GM12878 (cell line): Measurements from ENCODE around the gene SLC12A4. TPM values are rescaled to one million over a fixed set of nuclear protein-coding genes. Genes with fewer than 3 reads are reported as not detected.
A peak's percentile ranks its signal among the peaks of the same experiment; 100 is the strongest.

Experiments used
- ATAC-seq: fragments of 200-7000 bp; cut with Tn5 transposase; 3 replicates; pipeline ENCODE4 v1.9.1; 2020; ENCODE audit warnings: mild to moderate bottlenecking, moderate library complexity
- BruUV-seq: library from RNA; stranded (reverse); fragments of 400-500 nt; replicated peaks from 2 replicates; lab custom pipeline; 2021; lab: Mats Ljungman, UMichigan
- CTCF ChIA-PET: fragments of 300-600 bp; sonication (Branson Sonifier 250); formaldehyde crosslinking; extraction: SDS; loops from one replicate; lab custom pipeline; 2021; ENCODE audit warnings: inconsistent platforms; lab: Yijun Ruan, JAX
- POLR2A ChIA-PET: fragments of 350-600 bp; formaldehyde crosslinking; extraction: SDS; loops from one replicate; lab custom pipeline; 2021; ENCODE audit warnings: inconsistent platforms; lab: Charles Lee
- RAD21 ChIA-PET: fragments of 300-600 bp; sonication (Branson Sonifier 250); formaldehyde crosslinking; loops from one replicate; lab custom pipeline; 2023; ENCODE audit warnings: antibody characterized with exemption; ENCODE audit not compliant: unreplicated experiment; lab: Charles Lee
- SMC1A ChIA-PET: fragments of 300-600 bp; sonication (Branson Sonifier 250); formaldehyde crosslinking; loops from one replicate; lab custom pipeline; 2023; ENCODE audit not compliant: unreplicated experiment, uncharacterized antibody; lab: Charles Lee
- DNase-seq: peaks from one replicate; pipeline ENCODE4 v3.0.0-alpha.2; 2011; ENCODE audit warnings: low read depth, low spot score
- FAIRE-seq: peaks from 3 replicates; lab custom pipeline; 2011; peaks lifted over from hg19 to GRCh38; lab: Jason Lieb, UNC
- H2AFZ ChIP-seq: 2 replicates; pipeline ENCODE4 v1.6.0; 2011; ENCODE audit warnings: low read depth, low read length, control low read depth; ENCODE audit not compliant: control insufficient read depth
- H3K27ac ChIP-seq: 2 replicates; pipeline ENCODE4 v1.5.1; 2011; ENCODE audit warnings: control low read depth; ENCODE audit not compliant: control insufficient read depth, insufficient read depth
- H3K27me3 ChIP-seq, 2 experiments: replicated peaks in 1 of 2; 2 replicates each; pipeline versions ENCODE4 v1.6.0 to v1.6.1; 2011; ENCODE audit warnings: low read length in 1 of 2; ENCODE audit not compliant: control insufficient read depth in 2 of 2, insufficient read depth in 2 of 2
- H3K36me3 ChIP-seq, 2 experiments: 2 replicates each; pipeline ENCODE4 v1.5.1; 2011; ENCODE audit warnings: low read length in 1 of 2; ENCODE audit not compliant: control insufficient read depth in 2 of 2, insufficient read depth in 2 of 2
- H3K4me1 ChIP-seq: 2 replicates; pipeline ENCODE4 v1.6.1; 2011; ENCODE audit warnings: mild to moderate bottlenecking, low read length, moderate library complexity, mixed read lengths; ENCODE audit not compliant: control insufficient read depth, insufficient read depth
- H3K4me2 ChIP-seq: 2 replicates; pipeline ENCODE4 v1.6.0; 2011; ENCODE audit warnings: control low read depth; ENCODE audit not compliant: control insufficient read depth, insufficient read depth
- H3K4me3 ChIP-seq: fragments of 200-600 bp; sonication (generic); 2 replicates; pipeline ENCODE4 v1.5.1; 2016
- H3K79me2 ChIP-seq: 2 replicates; pipeline ENCODE4 v1.6.0; 2011; ENCODE audit warnings: low read length; ENCODE audit not compliant: control insufficient read depth, insufficient read depth
- H3K9ac ChIP-seq: 2 replicates; pipeline ENCODE4 v1.8.0; 2011; ENCODE audit warnings: low read length, control low read depth, mixed read lengths; ENCODE audit not compliant: control insufficient read depth, insufficient read depth
- H3K9me3 ChIP-seq: replicated peaks from 3 replicates; pipeline ENCODE4 v1.5.1; 2011; ENCODE audit warnings: mild to moderate bottlenecking, low read length; ENCODE audit not compliant: control insufficient read depth, insufficient read depth
- H4K20me1 ChIP-seq: 2 replicates; pipeline ENCODE4 v1.6.0; 2011; ENCODE audit not compliant: control insufficient read depth, insufficient read depth
- BMI1 ChIP-seq: fragments of 450-650 bp; IDR thresholded peaks from 2 replicates; pipeline ENCODE4 v1.6.1; 2016; ENCODE audit warnings: mild to moderate bottlenecking, moderate library complexity, borderline replicate concordance
- CTCF ChIP-seq, 3 experiments: IDR thresholded peaks in 2 of 3; conservative IDR thresholded peaks in 1 of 3; 2 replicates each; pipeline ENCODE4 v1.5.1; 2011; ENCODE audit warnings: low read depth in 3 of 3, low read length in 3 of 3, mild to moderate bottlenecking in 3 of 3, control low read depth in 2 of 3, moderate library complexity in 2 of 3, inconsistent platforms in 1 of 3, mixed read lengths in 1 of 3; ENCODE audit not compliant: control insufficient read depth in 2 of 3, insufficient read depth in 1 of 3; ENCODE audit errors: extremely low read depth in 1 of 3
- EZH2 ChIP-seq: IDR thresholded peaks from 2 replicates; pipeline ENCODE4 v1.6.1; 2012; ENCODE audit warnings: low read depth, mild to moderate bottlenecking, control low read depth, inconsistent platforms, low read length, borderline replicate concordance; ENCODE audit not compliant: control insufficient read depth
- NRF1 ChIP-seq: conservative IDR thresholded peaks from 2 replicates; pipeline ENCODE4 v1.6.1; 2011; ENCODE audit warnings: mild to moderate bottlenecking, low read depth, low read length, improper control_type of control experiment
- PML ChIP-seq: IDR thresholded peaks from 2 replicates; pipeline ENCODE4 v1.6.1; 2012; ENCODE audit warnings: low read length, inconsistent platforms
- RAD21 ChIP-seq: IDR thresholded peaks from 2 replicates; pipeline ENCODE4 v1.6.1; 2011; ENCODE audit warnings: mild to moderate bottlenecking, low read depth, low read length, moderate library complexity; ENCODE audit not compliant: insufficient read depth
- SUZ12 ChIP-seq: fragments of 200-600 bp; sonication (generic); IDR thresholded peaks from one replicate; pipeline ENCODE4 v1.6.1; 2018; ENCODE audit warnings: antibody characterized with exemption, mild to moderate bottlenecking; ENCODE audit not compliant: unreplicated experiment
- whole genome bisulfite sequencing: methylation state at CpG from one replicate; pipeline ENCODE4 v1.1.6; 2016; ENCODE audit warnings: low lambda C conversion rate; ENCODE audit not compliant: insufficient replicate concordance, insufficient coverage; ENCODE audit errors: missing lambda C conversion rate; 5-methylcytosine and 5-hydroxymethylcytosine counted together
- in situ Hi-C: fragments of 300-500 bp; cut with MboI; formaldehyde crosslinking; loops from 9 replicates; pipeline ENCODE4 v1.14.3; 2018; ENCODE audit warnings: mixed read lengths
- intact Hi-C: fragments of 100-400 bp; cut with micrococcal nuclease; formaldehyde crosslinking; loops from one replicate; pipeline ENCODE4 v1.14.2; 2022; ENCODE audit not compliant: unreplicated experiment
- polyA plus RNA-seq, 11 experiments: library from polyadenylated mRNA; depleted of rRNA in 4 of 11; unstranded in 6 of 11; stranded (reverse) in 5 of 11; fragments of >200 nt; fragmentation: Nextera tagmentation in 4 of 11; fragmentation: Illumina TruSeq in 1 of 11; extraction: Ambion mirVana in 4 of 11; extraction: Trizol in 1 of 11; gene quantifications; 1 replicate in 1 of 11; 2 replicates in 10 of 11; pipeline versions ENCODE4 v1.2.1 to v1.2.3, GENCODE V29; 2011 to 2016; ENCODE audit warnings: inconsistent platforms in 2 of 11, missing spikeins in 2 of 11, low read depth in 1 of 11
- total RNA-seq, 4 experiments: library from RNA; depleted of rRNA in 3 of 4; stranded (reverse); fragments of >200 nt in 3 of 4; fragmentation: Illumina TruSeq in 1 of 4; extraction: Trizol in 1 of 4; gene quantifications; 2 replicates each; pipeline versions ENCODE4 v1.2.1 to v1.2.3, GENCODE V29; 2013 to 2021

Gene SLC12A4
- total and polyA plus RNA-seq, 10 of the 15 experiments (the other 5 are each of a cell fraction or from before 2014, with no cell fraction given): 0.95 to 39.9 (median 14.2) TPM

GRCh38 chr16:67919622-67920221 lies 48.7 kb downstream of the SLC12A4 start:
- ChIA-PET CTCF (interaction anchor here (0.6 to 2.0 kb wide), 8 partner anchors 17 to 399 kb away, joined by 3 to 7 read pairs (median 4); partner anchors contain the start of gene PSMB10), POLR2A (no interaction called here), RAD21 (no interaction called here), SMC1A (interaction anchor here (1.0 kb wide), 1 partner anchor 16 kb away, joined by 4 read pairs; no protein-coding TSS in a partner anchor)
- no peaks in the 10 kb centered on the region for H3K79me2 ChIP-seq
- H3K9me3 ChIP-seq: no peaks in the 10 kb centered on the region
- no peak overlapping the region for H3K4me2 ChIP-seq
- WGBS: 99% methylated on average over 6 of the region's 6 CpGs
- no peak overlapping the region for H2AFZ ChIP-seq
- no peaks in the 10 kb centered on the region for H4K20me1 ChIP-seq
- intact Hi-C loops: loop anchor here (10.0 kb wide), 1 partner anchor 395 kb away; the partner anchor contains the start of gene RIPOR1
- no peak overlapping the region for H3K4me3 ChIP-seq
- peak; percentile 66 for ATAC-seq
- TF ChIP-seq BMI1 (no peak), SUZ12 (no peak), NRF1 (no peak), CTCF (IDR thresholded peaks at IDR 0.05 in 2 of 3, conservative IDR thresholded peaks at IDR 0.05 in 1 of 3; ENCODE audit: control insufficient read depth in 2 of 3, extremely low read depth in 1 of 3, insufficient read depth in 1 of 3, low read depth in 3 of 3, low read length in 3 of 3) (peak in 2 of 3 experiments; percentile 21 to 24; a peak in 2 of 6 replicates), EZH2 (no peak), PML (no peak), RAD21 (peak; percentile 12; the same call in 1 of the 2 replicates)
- in situ Hi-C loops: no loop called here
- H3K27me3 ChIP-seq: no peaks in the 10 kb centered on the region
- no peak for DNase-seq
- BruUV-seq: no TSS peak
- H3K36me3 ChIP-seq: peaks cover 0 to 3% of the 10 kb centered on the region in 2 experiments; a peak in 1 of 4 replicates
- H3K4me1 ChIP-seq: no peaks in the 10 kb centered on the region
- no peak overlapping the region for H3K9ac ChIP-seq
- H3K27ac ChIP-seq: no peak overlapping the region
- no peak for FAIRE-seq
